Right renal cortex interstitium (tissue), 3 donors: Measurements from ENCODE around the gene TCEA2. TPM values are rescaled to one million over a fixed set of nuclear protein-coding genes. Genes with fewer than 3 reads are reported as not detected.
A peak's percentile ranks its signal among the peaks of the same experiment; 100 is the strongest.
"Not testable (repeated sequence)": the region's sequence is repeated elsewhere in the genome, so short reads cannot be mapped to it uniquely, and the experiment has no call there.

ENCODE experiments used
- DNase-seq, 3 donors: peaks; one replicate each; pipeline ENCODE4 v3.0.0-alpha.2; 2013; ENCODE audit warnings: low read depth in 3 of 3, low spot score in 2 of 3
- polyA plus RNA-seq, 3 donors: library from polyadenylated mRNA; unstranded; fragments of 120-200 nt; gene quantifications; one replicate each; pipeline ENCODE4 v1.2.1, GENCODE V29; 2013; ENCODE audit not compliant: insufficient read length in 3 of 3

Gene TCEA2
- polyA plus RNA-seq, 3 donors = 71.0 to 72.0 (median 71.0) TPM

DNA sequence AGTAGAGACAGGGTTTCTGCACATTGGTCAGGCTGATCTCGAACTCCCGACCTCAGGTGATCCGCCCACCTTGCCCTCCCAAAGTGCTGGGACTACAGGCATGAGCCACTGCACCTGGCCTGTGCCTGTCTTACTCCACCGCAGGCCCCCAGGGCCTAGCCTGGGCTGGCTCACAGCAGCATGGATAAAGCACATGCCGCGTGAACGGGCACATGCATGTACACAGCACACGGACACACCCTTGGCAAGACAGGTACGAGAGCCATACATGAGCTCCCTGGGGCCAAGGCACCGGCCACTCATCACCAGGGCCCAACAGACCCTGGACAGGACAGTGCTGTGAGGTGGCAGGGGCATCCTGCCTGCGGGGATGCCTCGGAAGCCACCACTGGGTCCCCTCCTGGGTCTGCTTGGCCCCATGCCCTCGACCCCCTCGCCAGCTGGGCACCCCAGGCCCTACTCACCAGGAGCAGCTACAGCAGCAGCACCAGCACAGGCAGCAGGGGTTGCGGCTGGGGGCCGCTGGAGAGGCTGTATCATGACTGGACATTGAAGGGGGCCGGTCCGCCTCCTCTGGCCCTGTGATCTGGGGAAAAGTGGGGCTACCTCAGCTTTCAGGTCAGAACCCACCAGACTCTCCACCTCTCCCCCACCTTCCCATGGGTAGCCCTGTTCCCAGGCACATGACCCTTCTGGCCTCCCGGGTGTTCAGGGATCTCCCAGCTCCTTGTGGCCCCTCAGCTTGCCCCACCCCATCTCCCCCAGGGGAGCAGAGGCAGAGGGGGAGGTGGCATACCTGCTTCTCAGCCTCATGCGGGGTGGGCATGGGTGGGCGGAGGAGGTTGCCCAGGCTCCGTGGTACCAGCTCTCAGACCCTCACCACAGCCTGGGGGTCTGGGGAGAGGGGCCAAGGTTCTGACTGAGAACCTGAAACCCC is 13.3 kb downstream of the TCEA2 start:
- no peak for DNase-seq

DNA sequence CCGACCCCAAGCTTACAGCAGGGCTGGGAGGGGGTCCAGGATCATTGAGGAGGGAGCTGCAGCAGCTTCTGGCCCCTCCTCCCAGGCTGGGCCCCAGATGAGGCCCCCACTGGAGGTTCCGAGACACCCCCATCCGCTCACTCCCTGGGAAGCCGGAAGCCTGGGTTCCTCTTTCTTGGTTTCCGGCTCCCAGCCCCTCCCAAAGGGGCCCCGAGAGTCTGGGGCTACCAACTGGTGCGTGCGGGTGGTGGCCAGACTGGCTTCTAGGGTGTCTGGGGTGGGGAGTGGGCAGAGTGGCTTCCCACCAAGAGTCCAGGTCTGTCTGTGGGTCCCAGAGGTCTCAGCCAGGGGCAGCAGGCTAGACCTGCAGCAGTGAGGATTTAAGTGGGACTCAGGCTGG is 14.1 kb downstream of the TCEA2 start:
- no peak for DNase-seq

DNA sequence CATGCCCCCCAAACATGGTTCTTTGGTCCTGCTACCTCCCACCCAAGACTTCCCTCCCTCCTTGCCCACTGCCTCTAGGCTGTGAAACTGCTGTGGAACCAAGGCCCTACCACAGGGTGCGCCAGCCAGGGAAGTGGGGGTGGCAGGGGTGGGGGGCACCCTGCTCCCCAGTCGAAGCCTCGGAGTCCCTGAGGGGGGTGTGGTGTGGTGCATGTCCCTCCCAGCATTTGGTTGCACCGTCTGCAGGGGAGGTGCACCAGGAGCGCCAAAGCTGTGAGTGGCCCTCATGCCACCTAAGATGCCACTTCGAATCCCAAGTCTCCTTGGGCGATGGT is 14.5 kb downstream of the TCEA2 start:
- no peak for DNase-seq

DNA sequence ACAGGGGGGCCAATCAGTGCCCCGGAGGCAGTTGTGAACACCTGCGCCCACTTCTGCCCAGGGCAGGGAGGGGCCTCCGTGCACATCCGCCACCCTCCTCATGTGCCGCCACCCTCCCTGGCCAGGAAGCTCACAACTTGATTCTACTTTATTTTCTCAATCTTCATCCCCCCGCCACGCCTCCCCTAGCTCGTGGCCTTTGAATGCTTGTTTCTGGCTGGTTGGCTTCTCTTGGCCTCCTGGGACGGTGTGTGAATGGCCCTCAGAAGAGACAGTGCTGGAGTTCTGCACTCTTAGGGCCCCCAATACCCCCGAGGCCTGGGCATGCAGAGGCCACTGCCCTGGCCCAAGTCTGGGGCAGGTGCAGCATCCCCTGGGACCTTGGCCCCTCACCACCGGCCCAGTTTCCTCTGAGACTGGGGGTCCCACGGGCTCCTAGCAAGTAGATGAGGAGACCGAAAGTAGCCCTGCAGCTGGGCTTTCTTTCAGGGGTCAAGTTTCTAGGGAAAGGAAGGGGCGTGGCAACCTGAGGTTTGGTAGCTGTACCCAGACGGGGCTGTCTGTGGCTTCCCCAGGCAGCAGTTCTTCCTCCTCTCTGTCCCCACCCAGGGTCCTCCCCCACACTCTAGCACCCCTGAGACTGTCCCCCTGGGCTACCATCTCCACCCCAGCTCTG is 15.0 kb downstream of the TCEA2 start:
- DNase-seq = no peak

DNA sequence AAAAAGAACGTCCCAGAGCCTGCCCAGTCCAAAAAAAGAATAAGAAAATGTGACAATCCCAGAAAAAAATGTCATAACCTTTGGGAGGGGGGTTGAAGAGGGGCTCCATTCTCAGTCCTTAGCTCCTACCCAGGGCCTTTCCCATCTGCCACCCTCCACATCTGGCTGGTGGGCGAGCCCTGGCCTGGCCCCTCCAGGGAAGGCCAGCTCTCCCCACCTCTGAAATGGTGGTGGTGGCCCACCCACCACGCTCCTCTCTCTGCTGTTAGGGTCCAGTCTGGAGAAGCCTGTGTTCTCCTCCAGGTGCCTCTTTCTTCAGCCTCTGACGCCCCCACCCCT is 15.9 kb downstream of the TCEA2 start:
- no peak for DNase-seq

DNA sequence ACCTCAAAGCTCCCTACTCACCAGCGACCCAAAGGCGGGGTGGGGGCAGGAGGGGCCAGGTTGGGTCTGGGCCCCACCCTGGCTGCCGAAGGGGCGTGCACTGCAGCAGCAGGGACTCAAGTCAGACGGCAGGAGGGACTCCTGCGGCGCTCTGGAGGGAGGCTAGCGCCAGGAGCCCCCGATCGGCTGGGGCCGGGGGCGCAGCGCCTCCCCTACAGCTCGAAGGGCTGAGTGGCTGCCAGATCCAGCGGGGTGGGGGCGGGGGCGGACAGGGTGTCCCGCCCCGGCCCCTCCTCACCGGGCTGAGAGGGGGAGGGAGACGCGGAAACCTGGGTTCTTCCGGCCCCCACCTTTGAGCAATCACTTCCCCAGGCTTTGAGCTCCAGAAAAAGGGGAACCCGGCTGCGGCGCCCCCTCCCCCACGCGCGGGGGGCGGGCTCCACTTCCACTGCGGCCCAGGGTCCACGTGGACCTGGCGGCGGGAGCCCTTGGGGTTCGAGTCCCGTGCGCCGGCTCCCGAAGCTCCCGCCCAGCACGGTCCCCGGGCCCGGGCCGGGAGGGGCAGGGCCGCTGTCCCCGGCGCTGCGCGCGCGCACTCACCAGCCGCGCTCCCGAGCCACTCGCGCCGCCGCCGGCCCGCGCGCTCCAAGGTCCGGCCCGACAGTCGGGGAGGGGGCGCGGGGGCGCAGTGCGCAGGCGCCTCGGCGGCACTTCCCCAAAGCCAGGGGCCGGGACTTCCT is 16.4 kb downstream of the TCEA2 start, which contains the start of gene RGS19:
TSS of gene RGS19 (minus strand) at position 246 of the 740 bp plus-strand sequence. CDS start 2,632 bp downstream, outside the sequence.
- DNase-seq = no peak

DNA sequence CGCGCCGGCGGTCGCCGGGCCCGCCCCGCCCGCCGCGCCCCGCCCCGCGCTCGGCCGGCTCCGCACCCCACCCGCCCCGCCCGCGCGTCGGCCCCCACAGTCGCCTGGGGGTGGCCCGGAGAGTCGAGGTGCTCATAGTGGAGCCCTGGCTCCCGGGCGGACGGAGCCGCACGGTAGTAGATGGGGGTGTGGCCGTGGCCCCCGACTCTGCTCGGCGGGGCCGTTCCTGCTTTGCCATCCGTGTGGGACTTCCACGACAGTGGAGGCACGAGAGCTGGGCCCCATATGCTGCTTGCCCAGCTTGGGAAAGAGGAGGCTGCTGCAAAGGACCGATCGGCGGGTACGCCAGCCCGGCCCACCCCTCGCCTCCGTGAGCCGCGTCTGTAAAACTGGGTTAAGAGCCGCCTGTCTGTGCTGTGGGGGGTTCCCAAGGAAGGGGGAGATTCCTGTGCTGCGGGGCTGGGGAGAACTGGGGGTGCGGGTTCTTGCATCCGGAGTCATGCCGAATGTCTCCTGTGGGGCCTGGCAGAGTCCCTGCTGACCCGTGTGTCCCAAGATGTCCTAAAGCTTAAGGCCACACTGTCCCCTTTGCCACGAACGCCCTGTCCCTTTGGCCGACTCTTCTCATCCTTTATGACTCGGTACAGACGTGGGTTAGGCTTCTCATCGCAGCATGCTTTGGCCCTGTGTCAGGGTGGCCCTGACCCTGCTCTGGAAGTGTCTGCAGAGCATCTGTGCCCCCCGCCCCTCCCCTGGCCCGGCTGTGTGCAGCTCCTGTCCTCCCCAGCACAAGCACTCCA is 17.2 kb downstream of the TCEA2 start, which contains the start of gene OPRL1:
TSS of gene OPRL1 (plus strand) at position 70 of the 800 bp plus-strand sequence. CDS start 12,639 bp downstream, outside the sequence.
- DNase-seq = no peak

DNA sequence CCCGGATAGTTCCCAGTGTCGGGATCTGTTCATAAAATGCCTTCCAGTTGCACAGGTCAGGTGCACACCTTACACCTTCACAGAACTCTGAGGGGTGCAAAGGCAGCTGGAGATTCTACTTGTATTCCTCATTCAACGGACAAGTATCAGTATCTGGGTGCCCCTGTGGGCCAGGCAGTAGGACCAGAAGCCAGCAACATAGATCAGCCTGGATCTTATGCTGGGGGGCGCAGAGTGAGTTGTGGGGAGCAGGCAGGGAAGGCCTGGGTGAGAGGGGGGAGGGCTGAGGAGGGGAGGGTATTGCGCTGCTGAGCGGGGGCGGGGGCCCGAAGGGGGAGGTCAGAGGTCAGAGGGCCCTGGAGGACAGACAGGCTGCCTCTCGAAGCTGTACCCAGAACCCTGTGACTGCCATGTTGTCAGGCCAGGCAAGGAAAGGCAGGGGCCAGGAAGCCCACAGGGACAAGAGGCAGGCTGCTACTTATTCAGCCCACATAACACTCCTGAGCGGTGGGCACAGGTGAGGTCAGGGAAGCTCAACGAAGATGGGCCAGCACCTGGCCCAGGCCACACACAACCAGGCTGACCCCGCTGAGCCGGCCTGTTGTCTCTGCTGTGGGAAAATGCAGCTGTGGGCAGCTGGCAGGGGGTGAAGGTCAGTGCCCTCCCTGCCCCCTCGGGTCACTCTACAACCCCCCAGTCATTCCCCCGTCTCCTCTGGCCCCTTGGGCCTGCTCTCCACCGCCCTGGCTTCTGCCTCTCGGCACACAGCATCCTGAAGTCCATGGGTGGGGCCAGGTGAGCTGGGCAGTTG is 18.0 kb downstream of the TCEA2 start:
- DNase-seq = no peak

DNA sequence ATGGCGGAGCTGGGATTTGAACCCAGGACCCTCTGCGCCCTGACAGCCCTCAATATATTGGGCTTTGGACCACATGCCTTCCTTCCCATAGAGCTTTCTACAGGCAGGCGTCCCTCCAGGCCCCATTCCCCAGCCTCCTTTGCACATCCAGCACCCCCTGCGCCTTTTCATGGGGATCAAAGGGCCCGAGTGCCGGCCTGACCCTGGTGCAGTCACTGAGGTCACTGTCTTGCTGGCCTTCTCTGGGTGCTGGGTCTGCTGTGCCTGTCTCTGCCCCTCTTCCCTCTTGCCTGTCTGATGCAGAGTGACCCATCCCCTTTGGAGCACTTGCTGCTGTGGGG is 18.6 kb downstream of the TCEA2 start:
- no peak for DNase-seq

DNA sequence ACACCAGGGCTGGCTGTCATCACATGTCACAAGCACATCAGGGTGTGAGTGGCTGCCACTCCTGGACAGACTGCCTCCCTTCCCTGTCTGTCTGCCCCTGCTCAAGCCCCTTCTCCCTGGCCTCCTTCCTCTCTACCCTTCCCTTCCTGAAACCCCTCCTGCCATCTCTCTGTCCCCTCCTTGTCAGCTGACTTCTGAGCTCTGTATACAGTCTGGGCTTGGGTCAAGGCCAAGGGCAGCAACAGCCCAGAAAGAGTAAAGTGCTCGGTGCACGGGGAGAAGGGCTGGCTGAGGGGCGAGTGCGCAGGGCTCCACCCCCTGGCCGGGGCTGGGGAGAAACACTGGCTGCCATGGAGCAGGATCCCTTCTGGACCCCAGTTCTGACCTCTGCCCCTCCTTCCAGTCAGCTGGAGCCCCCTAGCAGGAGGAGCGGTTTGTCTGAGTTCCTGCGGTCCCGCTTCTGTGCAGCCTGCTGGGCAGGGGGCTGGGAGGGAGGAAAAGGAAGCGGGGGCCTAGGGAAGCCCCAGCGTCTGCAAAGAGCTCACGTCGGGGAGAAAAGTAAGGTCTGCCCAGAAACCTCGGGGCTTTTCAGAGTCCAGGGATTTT is 19.2 kb downstream of the TCEA2 start:
- no peak for DNase-seq

DNA sequence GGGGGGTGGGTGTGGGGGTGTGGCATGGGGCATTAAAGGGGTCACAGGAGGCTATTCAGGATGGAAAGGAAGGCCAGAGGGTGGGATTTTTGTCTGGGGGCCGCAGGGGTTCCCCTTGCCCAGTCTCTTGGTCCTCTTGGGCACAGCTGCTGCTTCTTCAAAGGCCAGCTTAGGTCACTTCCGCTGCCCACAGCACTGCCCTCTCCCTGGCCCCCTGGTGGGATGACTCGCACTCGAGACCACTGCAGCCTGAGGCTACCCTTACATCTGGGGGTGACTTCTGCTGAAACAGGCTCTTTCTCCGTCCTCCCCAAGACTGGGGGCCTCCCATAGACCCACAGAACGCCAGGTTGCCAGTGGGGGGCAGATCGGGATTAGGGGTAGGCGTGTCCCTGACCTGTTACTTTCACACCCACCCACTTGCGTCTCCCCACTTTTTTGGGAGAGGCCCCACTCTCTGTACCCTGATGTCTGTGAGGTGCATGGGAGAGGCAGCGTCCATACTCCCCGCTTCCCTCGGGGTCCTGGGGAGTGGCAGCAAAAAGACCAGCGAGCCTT is 19.9 kb downstream of the TCEA2 start:
- DNase-seq = no peak

DNA sequence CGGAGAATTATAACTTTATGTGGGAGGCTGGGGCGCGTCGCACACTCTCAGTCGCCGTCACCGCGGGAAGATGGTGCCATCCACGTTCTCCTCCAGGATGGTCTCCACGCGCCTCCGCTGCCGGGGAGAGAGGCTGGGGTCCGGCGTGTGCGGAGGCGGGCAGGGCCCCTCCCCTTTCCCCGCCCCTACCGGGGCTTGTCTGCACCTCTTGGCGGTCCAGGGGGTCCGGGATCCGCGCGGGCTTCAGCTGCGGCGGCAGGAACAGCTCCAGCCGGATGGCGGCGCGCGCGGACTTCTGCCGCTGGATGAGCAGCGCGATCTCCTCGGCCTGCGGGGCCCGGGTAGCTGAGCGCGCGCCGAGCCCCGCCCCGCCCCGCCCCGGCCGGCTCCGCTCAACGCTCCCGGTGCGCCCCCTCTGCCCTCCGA is 20.4 kb downstream of the TCEA2 start:
- peak in 1 of 3 donors; percentile 61 for DNase-seq

DNA sequence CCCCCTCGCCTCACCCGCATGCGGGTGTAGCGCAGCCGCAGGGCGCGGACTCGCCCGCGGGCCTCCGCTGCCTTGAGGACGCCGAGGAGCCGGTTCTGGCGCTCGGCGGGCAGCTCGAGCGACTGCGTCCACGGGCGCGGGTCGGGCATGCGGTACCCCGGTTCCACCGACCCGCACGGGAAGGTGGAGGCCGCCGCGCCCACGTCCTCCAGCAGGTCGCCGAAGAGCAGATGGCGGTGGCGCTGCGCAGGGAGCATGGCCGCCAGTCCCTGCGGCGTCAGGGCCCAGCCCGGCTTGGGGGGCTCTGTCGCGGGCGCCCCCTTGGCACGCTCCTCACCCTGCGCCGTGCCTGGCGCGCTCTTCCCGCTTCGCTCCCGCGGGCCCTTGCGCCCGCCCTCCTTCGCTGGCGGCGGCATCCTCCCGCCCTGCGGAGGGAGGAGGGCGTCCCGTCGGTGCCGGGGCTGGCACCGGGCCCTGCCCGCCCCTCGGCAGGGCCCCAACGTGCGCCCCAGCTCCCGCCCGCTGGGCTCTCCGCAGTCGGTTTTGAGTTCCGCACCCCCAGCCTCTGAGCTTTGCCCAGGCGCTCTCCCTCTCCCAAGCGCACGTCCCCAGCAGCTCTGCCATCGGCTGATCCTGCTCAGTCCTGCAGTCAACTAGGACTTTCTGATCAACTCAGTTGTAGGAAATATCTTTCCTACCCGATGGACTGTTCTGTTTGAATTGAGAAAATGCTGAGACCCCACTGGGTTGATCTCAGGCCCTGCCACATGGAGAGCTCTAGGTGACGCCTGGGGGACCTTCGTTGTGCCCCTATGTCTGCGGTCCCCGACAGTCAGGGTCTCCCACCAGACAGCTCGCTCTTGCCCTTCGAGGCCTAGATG is 21.0 kb downstream of the TCEA2 start, which contains the start of gene LKAAEAR1:
TSS of gene LKAAEAR1 (minus strand) at position 595 of the 881 bp plus-strand sequence. CDS start at position 416, 179 bp downstream.
- no peak for DNase-seq

DNA sequence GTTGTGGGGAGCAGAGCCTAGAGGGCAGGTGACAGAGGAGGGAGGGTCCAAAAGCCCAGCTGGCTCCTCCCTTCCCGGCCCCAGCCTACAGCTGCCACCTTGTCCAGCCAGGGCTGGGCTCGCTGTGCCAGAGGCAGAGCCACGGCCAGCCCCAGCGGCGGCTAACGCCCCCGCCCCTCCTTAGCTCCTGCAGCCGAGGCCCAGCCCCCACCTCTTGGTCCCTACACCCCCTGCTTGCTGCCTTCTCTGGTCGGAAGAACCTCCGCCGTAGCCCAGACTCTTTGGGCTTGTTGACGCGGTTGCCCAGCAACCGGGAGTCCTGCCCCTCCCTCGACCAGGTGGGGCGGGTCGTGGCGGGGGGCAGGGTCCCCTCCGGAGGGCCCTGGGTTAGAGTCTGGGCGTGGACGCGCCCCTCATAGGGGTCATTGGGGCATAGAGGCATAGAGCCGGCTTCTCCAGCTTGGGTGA is 21.7 kb downstream of the TCEA2 start:
- DNase-seq = no peak

DNA sequence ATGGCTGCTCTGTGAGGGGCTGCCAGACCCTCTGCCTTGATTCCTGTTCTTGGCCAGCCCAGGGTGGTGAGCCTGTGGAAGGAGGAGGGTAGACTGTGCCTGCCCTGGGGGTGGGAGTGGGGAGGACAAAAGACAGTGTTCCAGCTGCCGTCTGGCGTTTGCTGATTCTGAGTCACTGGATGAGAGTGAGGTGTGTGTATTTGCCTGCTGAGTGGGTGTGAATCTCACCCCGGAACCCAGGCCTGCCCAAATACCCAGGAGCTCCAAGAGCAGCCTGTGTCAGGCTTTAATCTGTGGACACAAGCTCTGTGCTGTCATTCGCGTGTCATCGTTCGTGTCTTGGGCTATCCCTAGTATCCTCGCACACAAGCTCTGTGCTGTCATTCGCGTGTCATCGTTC is 23.8 kb downstream of the TCEA2 start:
- no peak for DNase-seq

DNA sequence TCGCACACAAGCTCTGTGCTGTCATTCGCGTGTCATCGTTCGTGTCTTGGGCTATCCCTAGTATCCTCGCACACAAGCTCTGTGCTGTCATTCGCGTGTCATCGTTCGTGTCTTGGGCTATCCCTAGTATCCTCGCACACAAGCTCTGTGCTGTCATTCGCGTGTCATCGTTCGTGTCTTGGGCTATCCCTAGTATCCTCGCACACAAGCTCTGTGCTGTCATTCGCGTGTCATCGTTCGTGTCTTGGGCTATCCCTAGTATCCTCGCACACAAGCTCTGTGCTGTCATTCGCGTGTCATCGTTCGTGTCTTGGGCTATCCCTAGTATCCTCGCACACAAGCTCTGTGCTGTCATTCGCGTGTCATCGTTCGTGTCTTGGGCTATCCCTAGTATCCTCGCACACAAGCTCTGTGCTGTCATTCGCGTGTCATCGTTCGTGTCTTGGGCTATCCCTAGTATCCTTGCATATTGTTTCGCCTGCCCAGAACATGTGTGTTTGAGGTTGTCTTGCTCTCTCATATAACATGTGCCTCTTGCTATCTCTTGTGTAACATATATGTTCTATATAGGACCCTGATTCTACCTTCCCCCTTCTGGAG is 24.3 kb downstream of the TCEA2 start:
- not testable (repeated sequence) for DNase-seq

DNA sequence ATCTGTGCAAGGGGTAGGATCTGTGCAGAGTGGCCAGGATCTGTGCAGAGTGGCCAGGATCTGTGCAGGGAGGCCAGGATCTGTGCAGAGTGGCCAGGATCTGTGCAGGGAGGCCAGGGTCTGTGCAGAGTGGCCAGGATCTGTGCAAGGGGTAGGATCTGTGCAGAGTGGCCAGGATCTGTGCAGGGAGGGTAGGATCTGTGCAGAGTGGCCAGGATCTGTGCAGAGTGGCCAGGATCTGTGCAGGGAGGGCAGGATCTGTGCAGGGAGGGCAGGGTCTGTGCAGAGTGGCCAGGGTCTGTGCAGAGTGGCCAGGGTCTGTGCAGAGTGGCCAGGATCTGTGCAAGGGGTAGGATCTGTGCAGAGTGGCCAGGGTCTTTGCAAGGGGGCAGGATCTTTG is 25.6 kb downstream of the TCEA2 start:
- not testable (repeated sequence) for DNase-seq
